Measurements from ENCODE around the gene PRDM5.
"Not testable (repeated sequence)": the region's sequence is repeated elsewhere in the genome, so short reads cannot be mapped to it uniquely, and the experiment has no call there.

PRDM5 gene

DNA sequence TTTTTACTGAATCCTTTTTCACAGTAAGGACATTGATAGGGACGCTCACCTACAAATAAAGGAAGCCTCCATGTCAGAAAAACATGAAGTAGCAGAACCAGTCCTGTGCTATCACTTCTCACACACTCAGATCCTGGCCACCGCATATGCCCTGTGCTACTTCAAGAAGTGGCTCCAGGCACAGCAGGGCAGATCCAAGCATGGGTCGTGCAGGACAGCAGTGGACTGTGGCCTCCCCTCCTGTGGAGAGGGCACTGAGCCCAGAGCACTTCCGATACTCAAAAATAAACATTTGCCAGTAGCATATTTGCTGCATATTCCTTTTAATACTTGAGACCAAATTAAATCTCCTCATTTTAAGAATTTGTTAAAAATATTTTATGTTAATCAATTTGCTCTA is 167.9 kb downstream of the PRDM5 start:
- no peak for DNase-seq (ENCODE audit: low read depth, low spot score)

DNA sequence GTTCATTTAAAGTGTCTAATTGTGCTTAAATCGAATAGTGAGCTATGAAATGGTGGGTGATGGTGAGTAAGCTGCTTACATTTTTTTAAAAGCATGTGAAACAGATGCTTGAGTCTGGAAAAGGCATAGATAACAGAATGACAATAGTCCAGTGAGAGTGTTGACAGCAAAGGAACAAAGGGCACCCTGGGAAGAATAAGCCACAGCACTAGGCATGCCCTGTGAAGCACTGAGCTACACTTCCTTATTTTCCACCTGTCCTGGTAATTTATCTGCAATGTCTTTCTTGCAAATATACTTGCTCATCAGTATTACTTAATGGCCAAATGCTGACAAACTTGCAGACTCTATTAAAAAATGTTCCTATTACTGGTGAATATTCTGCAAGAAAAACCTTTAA is 168.7 kb downstream of the PRDM5 start:
- no peak for DNase-seq (ENCODE audit: low read depth, low spot score)

DNA sequence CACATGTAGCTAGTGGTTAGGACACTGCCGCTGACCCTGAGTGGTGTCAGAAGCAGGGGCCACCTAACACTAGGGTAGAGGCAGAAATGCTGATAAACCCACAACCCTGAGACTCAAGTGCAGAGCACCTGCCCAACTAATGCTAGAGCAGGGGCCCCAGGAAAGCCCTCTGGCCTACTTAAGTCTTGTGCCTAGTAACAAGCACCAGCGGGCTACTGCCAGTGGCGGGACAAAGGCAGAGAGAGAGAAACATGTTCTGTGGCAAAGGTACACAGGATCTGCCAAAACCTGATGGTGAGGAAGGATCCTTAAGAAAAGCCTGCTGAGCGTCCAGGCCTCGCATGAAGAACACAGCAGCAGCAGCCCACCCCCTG is 172.4 kb downstream of the PRDM5 start:
- no peak for DNase-seq (ENCODE audit: low read depth, low spot score)

DNA sequence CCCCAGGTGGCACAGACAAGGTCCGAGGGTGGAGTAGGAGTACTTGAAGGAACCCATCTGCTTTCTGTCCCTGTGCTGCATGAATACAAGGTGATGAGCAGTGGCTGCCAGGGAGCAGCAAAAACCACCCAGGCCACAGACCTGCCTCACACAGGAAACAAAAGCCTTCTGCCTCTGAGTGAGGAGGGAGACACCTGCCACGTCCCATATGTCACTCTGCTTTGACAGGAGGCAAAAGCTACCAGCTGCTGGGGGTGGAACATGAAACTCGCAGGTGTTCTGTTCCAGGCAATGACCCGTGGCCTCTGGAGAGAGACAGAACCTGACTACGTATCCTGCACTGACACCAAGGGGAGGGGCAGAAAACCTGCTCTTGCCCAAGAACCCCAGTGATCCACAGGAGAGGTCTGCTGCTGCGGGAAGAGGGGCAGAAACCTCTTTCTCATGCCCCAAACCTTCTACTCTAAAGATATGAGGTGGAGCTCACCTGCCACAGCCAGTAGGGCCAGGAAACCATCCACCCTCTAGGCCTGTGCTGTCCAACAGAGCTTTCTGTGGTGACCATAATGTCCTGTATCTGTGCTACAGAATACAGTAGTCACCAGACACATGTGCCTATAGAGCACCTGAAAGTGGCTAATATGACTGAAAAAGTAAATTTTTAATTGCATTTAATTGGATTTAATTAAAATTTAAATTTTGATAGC is 172.9 kb downstream of the PRDM5 start:
- DNase-seq (ENCODE audit: low read depth, low spot score) = no peak

DNA sequence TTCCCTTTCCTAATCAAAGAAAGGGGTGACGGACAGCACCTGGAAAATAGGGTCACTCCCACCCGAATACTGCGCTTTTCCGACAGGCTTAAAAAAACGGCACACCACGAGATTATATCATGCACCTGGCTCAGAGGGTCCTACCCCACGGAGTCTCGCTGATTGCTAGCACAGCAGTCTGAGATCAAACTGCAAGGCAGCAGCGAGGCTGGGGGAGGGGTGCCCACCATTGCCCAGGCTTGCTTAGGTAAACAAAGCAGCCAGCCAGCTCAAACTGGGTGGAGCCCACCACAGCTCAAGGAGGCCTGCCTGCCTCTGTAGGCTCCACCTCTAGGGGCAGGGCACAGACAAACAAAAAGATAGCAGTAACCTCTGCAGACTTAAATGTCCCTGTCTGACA is 180.9 kb downstream of the PRDM5 start:
- DNase-seq (ENCODE audit: low read depth, low spot score) = not testable (repeated sequence)

DNA sequence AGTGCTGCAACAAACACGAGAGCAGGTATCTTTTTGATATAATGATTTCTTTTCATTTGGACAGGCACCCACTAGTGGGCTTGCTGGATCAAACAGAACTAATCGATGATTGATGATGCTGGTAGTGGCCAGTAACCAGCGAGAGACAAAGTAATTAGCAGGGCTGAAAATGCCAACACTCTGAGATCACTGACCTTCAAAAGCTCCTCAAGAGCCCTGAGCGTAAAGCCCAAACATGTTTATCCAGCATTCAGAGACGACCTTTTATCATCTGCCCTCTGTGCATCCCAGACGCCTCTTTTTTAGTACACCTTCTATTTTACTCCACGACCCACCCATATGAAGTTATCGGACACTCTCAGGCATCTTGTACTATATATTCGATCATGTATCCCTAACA is 186.2 kb downstream of the PRDM5 start:
- DNase-seq (ENCODE audit: low read depth, low spot score) = no peak

DNA sequence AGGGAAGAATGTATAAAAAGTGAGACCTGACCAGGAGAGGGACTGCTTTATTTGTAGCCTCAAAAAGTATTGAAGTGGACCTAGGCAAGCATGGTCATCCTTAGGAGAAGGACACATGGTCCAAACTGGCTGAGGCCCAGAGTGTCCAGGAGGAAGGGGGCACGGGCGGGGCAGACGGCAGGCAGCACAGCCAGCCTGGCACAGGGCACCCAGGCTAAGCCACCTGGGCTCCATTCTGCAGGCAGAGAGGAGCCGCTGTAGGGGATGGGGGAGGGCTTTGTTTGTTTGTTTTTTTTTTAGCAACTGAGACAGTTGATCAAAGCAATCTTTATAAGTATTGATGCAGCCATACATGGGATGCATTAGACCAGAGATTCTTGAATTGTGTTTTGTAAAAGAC is 188.6 kb downstream of the PRDM5 start:
- no peak for DNase-seq (ENCODE audit: low read depth, low spot score)

DNA sequence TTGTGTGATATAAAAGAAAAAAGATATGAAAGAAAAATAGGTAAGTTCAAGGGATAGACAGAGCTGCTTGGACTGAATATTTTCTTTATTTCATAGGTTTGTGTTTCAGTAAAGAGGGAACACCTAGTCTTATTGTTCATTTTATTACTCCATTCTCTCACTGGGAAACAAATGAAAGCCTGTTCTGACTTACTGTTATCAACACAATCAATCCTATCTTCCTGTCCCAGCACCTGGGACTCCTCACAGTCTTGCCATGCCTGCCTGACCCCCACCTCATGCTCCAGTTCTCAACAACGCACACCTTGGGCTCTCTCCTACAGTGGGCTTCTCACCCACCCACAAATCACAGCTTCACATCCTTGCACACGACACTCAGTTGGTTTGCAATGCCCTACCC is 189.5 kb downstream of the PRDM5 start:
- DNase-seq (ENCODE audit: low read depth, low spot score) = no peak

DNA sequence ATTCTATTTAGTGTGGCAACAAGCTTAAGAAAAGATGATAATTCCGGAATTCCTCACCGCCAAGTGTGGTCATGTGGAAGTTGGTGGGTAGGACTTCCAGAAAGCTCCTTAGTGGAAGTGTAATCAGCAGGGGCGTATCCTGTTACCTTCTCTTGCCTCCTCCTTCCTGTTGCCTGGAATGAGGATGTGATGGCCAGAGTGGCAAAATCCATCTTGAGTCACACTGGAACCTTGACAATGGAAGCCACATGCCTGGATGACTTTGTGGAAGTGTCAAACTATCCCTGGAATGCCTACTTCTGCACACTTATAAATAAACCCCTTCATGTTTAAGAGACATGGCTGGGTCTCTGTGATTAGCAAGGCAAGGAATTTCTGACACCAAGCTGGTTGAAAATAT is 191.0 kb downstream of the PRDM5 start:
- DNase-seq (ENCODE audit: low read depth, low spot score) = no peak

DNA sequence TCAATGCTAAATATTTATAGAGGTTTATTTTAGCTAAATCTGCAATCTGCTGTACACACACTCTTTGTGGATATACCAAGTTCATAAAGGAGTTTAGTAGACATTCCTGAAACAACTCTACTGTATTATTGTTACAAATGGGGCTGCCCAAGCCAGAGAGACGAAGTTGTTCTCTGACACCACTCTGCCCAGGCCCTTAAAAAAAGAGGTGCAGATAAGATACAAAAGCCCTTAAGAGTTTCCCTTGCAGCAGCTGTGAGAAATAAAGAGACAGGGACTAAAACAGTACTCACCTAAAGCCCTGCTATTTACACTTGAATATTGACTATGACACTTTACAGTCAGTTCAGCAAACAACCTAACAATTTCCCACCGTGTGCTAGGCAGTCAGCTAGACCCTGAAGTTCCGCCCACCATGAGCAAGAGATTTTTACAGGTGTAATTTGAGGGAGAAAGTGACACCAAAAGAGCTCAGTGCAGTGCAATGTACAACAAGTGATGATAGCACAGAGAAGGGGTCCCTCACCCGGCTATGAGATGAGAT is 191.7 kb downstream of the PRDM5 start:
- DNase-seq (ENCODE audit: low read depth, low spot score) = no peak

DNA sequence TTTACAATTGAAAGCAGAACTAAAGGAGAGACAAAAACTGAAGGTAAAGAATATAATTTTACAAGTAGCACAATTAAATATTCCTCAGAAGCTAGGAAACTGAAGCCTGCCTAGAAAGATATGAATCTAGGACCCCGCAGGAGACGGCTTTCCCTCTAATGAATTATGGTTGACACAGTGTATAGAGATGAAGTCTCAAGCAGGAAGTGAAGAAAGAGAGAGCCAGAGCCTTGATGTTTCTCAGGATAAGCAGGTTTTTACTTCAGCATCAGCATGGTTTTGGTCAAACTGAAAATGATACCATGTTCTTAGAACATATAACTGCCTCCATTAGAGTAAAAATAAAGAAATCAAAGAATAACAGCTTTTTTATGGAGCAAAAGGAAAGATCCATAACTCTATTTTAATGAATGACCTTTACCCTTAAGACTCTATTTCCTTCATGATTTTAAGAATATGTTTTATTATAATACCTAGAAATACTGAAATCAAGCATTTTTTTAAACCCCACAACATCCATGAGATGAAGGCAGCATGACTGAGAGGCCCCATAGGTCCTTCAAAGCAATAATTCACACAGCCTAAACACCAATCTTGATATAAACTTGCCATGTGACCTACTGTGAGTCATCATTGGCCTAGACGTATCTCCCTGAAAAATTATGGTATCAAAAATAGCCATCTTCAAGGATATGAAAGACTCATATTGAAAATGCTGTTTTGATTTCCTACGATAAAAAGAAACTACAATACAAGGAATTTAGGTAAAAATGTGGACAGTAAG is 193.4 kb downstream of the PRDM5 start:
- DNase-seq (ENCODE audit: low read depth, low spot score) = no peak

DNA sequence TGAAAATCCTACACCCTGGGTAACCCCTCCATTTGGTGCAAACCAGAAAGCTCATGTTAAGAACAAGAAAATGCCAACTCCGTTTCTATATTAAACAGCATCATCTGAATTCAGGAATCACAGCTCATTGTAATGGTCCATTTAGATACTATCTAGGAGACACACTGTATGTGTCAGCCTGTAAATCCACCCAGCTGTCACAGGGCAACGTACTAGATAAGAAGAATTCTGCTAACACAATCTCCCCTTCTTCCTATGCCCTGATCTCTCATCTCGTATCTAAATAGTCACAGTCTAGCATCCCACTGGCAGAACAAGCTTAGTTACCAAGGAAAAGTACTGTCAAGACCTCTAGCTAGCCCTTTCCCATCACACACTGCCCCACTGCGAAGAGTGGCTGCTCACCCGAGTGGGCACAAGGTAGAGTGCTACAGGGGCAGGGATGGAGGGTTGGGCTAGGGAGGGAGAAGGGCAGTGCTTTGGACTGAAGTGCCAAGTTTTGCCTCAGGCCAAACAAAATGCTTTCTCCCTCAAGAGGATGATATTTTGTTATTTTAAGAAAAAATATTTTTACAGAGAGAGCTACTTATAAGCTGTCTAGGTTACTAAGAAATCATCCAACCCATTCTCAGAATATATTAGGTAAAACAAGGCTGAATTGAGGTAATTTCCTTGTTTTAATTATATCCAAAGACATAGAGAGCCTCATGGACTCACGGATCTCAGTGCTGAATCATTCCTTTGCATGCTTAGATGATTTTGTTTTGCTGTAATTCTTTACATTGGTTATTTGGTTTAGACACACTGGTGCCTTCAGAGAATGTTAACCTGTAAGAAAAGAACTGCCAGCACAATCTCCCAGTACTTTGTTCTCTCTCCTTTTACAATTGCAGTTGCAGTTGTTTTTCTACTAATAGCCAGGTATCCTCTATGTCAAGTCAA is 196.6 kb downstream of the PRDM5 start:
- DNase-seq (ENCODE audit: low read depth, low spot score) = no peak

DNA sequence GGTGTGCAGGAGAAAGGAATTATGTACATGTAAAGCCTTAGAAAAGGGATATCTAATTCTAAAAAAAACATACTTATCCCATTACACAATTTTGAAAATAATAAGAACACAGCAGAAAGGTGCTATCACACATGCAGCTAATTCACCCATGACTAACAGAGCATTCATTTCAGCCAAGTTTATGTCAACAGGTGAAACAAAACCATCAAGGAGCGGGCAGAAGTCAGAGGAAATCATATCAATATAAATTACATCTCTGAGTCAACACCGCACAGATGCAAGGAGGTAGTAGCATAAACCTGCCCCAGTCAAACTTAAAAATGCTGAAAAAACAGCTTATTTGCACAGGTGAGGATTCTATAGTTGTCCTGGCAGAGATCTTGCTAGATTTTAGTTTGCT is 197.9 kb downstream of the PRDM5 start:
- DNase-seq (ENCODE audit: low read depth, low spot score) = no peak

DNA sequence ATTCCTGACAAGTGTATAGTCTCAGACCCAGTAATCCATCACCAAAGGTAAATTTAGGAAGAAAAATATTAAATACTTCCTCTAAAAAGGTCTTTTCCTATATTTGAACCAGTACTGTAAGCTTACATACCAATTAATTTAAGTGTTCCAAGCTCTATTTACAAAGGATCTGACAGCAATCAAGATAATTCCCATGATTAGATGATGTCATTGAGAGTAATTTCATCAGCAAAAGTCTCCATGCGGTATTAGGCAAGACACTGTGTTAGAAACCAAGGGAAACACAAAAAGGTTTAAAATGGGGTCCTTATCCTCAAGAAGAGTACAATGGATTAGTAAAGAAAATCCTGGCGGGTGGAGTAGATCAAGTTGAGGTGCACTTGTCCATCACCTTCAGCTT is 198.5 kb downstream of the PRDM5 start:
- no peak for DNase-seq (ENCODE audit: low read depth, low spot score)

DNA sequence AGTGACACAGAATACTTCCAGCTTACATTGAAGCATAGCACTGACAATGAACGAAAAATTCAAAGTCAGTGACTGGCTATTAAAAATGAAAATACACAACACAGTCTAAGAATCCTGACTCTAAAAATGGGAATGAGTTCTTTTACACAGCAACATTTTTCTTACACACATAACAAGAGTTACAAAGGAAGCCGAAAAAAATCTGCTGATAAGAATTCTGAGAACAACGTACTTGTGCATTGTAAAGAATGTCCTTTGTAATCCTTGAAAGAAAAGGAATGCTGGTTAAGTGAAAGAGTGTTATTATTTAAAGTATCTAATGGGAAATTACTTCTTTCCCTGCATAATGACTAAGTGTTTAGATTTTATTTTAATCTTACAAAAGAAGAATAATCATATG is 199.4 kb downstream of the PRDM5 start:
- DNase-seq (ENCODE audit: low read depth, low spot score) = no peak

DNA sequence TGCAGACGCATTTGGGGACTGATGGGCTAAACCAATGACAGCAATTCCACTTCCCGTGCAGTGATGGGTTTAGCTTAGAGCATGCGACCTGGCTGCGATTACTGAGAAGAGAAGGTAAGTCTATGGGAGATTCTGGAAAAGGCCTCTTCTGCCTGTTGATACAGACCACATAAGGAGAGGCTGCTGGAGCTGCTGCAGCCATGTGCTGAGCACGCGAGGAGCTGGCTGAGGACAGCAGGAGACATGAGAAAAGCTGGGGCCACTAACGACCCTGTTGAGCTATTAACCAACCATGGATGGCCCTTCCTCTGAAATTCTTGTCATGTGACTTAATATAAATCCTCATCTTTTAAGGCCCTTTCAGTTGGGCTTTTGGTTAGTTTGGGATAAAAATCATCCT is 199.9 kb downstream of the PRDM5 start:
- DNase-seq (ENCODE audit: low read depth, low spot score) = no peak

DNA sequence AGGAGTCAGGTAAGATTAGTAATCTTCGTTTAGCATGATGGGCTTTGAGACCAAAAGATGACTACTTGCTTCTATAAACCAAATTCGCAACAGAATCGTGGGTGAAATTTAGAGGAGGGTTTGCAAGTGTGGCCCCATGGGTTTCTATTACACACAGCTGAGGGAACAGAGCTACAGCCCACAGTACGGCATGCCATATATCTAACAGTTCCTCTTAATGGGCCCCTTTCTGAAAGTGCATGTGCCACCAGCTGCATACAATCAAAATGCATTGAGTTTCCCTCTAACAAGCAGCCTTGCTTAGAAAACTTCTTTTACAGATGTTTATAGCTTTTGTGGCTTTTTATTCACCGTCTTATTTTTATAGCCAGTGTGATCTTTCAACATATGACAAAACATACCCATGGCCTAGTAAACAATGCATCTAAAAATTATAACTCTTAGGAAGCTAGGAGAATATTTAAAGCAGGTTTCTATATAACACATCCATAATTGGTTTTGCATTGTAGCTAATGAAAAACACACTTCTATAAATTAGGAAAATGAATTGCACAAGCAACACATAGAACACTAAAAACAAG is 202.1 kb downstream of the PRDM5 start:
- no peak for DNase-seq (ENCODE audit: low read depth, low spot score)

DNA sequence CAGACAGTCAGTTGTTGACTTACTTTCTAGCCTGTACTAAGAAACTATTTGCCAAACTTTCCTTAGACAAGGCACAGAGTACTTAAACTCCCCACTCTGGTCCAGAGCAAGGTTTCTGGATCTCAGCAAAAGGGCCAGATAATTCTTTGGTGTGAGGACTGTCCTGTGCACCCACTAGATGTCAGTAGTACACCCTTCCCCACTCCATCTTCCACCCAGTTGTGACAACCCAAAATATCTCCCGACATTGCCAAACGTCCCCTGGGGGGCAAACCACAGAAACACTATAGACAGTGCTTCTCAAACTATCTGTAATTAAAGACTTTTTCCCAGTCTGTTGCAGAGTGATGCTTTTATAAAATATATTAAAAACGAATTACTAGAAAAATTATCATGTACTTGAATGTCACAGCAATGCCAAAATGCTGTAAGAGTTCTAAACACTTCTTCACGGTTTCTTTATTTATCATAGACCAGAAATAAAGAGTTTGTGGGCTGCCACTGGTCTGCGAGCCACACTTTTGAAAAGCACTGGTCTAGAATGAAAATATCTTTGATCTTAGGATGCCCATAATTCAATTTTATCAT is 203.5 kb downstream of the PRDM5 start:
- no peak for DNase-seq (ENCODE audit: low read depth, low spot score)

DNA sequence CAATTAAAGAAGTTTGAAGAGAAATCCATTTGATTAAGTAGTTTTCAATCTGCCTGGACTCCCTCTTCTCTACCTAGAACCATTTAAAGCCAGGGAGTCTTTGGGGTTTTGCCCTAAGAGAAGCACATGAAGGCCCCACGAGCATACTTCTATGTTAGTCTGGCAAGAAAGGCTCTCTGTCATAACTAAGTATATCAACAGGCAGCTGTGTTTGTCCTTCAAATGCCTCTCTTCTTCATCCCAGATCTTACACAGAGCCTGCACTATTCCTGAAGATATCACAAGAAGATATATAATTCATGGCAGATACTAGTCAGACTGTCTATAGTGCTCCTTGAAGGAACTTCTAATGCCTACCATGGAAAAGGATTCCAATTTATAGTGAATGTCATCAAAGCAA is 206.2 kb downstream of the PRDM5 start:
- no peak for DNase-seq (ENCODE audit: low read depth, low spot score)

DNA sequence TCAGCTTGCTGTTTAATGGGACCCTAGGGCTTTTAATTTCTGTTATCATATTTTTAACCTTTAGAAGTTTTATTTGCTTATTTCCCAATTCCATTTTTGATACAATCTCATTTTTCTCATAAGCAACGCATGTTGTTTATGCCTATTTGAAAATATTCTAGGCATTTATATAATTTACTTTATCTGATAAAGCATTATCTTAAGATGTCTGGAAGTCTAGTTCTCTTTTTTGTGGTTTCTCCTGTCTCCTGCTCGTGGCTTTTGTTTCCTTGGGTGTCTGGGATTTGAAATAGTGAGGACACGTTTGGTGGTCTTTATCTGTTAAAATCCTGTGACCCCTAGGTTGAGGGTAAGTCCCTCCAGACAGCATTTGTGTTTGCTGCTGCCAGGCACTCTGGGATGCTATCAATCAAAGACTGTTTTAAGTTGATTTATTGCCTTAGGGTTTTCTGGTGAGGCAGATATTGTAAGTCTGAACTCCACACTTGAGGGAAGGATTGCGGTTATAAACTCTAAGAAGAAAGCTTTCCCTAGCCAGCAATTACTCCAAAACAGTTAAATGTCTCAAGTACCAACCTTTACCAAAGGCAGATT is 208.0 kb downstream of the PRDM5 start:
- DNase-seq (ENCODE audit: low read depth, low spot score) = no peak

DNA sequence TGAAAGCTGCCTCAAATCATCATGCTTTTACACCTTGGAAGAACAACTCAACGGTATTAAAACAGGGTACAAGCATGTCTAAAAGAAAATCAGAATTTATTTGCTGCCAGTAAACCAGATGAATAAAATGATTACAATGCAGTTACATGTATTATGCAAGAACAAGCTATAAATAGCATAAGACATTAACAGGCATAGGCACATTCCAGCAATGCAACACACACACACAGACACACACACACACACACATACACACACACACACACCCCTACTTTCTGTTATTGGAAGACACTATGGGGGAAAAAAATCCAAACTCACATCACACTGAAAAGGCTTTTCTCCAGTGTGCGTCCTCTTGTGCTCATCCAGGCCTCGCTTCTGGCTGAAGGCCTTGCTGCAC is 212.5 kb downstream of the PRDM5 start:
- no peak for DNase-seq (ENCODE audit: low read depth, low spot score)
